Activated naive CD8-positive, alpha-beta T cell (primary cell): ENCODE measurements around the gene MDM2.
A peak's percentile ranks its signal among the peaks of the same experiment; 100 is the strongest.
"Not testable (repeated sequence)": the region's sequence is repeated elsewhere in the genome, so short reads cannot be mapped to it uniquely, and the experiment has no call there.

Experiments
- H3K27ac Mint-ChIP-seq: one replicate; pipeline ENCODE4 v1.8.0; 2021; ENCODE audit warnings: mixed read lengths
- H3K27me3 Mint-ChIP-seq: one replicate; pipeline ENCODE4 v1.8.0; 2021; ENCODE audit warnings: mixed read lengths
- H3K36me3 Mint-ChIP-seq: one replicate; pipeline ENCODE4 v1.8.0; 2021; ENCODE audit warnings: mixed read lengths
- H3K4me1 Mint-ChIP-seq: one replicate; pipeline ENCODE4 v1.8.0; 2021; ENCODE audit warnings: low read depth, mixed read lengths
- H3K4me3 Mint-ChIP-seq: one replicate; pipeline ENCODE4 v1.8.0; 2021; ENCODE audit warnings: mild to moderate bottlenecking, mixed read lengths
- H3K9me3 Mint-ChIP-seq: one replicate; pipeline ENCODE4 v1.8.0; 2021; ENCODE audit warnings: low read depth, mixed read lengths

The MDM2 gene

GRCh38 chr12:68792952-68793351 is 15.0 kb upstream of the MDM2 start:
- no peak overlapping the region for H3K4me3 Mint-ChIP-seq
- H3K9me3 Mint-ChIP-seq = no peaks in the 10 kb centered on the region
- H3K27ac Mint-ChIP-seq = no peak overlapping the region
- no peaks in the 10 kb centered on the region for H3K4me1 Mint-ChIP-seq
- H3K27me3 Mint-ChIP-seq = no peaks in the 10 kb centered on the region
- no peaks in the 10 kb centered on the region for H3K36me3 Mint-ChIP-seq

GRCh38 chr12:68793436-68793835 is 14.5 kb upstream of the MDM2 start:
- Mint-ChIP-seq H3K36me3 (no peaks in the 10 kb centered on the region), H3K4me1 (no peaks in the 10 kb centered on the region), H3K27ac (no peak overlapping the region), H3K4me3 (no peak overlapping the region), H3K27me3 (no peaks in the 10 kb centered on the region), H3K9me3 (no peaks in the 10 kb centered on the region)

- H3K27me3 Mint-ChIP-seq = no peaks in the 10 kb centered on the region
- H3K4me3 Mint-ChIP-seq = no peak overlapping the region
- H3K36me3 Mint-ChIP-seq = no peaks in the 10 kb centered on the region
- H3K9me3 Mint-ChIP-seq = no peaks in the 10 kb centered on the region
- no peak overlapping the region for H3K27ac Mint-ChIP-seq
- H3K4me1 Mint-ChIP-seq = no peaks in the 10 kb centered on the region
Measured at GRCh38 chr12:68793975-68794652, 13.9 kb upstream of the MDM2 start.

- Mint-ChIP-seq H3K27ac (no peak overlapping the region), H3K4me3 (no peak overlapping the region), H3K4me1 (no peaks in the 10 kb centered on the region), H3K27me3 (no peaks in the 10 kb centered on the region), H3K36me3 (no peaks in the 10 kb centered on the region), H3K9me3 (no peaks in the 10 kb centered on the region)
Measured at GRCh38 chr12:68794653-68795251, 13.2 kb upstream of the MDM2 start.

- H3K27ac Mint-ChIP-seq = no peak overlapping the region
- H3K9me3 Mint-ChIP-seq = no peaks in the 10 kb centered on the region
- no peak overlapping the region for H3K4me3 Mint-ChIP-seq
- H3K36me3 Mint-ChIP-seq = no peaks in the 10 kb centered on the region
- no peaks in the 10 kb centered on the region for H3K4me1 Mint-ChIP-seq
- H3K27me3 Mint-ChIP-seq = no peaks in the 10 kb centered on the region
Measured at GRCh38 chr12:68796399-68796798, 11.6 kb upstream of the MDM2 start.

- no peak overlapping the region for H3K4me3 Mint-ChIP-seq
- H3K4me1 Mint-ChIP-seq = no peaks in the 10 kb centered on the region
- H3K36me3 Mint-ChIP-seq = no peaks in the 10 kb centered on the region
- no peaks in the 10 kb centered on the region for H3K27me3 Mint-ChIP-seq
- H3K27ac Mint-ChIP-seq = no peak overlapping the region
- no peaks in the 10 kb centered on the region for H3K9me3 Mint-ChIP-seq
Measured at GRCh38 chr12:68798882-68799234, 9.1 kb upstream of the MDM2 start.

GRCh38 chr12:68800294-68800693 is 7.7 kb upstream of the MDM2 start:
- Mint-ChIP-seq H3K36me3 (no peaks in the 10 kb centered on the region), H3K4me1 (no peaks in the 10 kb centered on the region), H3K4me3 (no peak overlapping the region), H3K27me3 (no peaks in the 10 kb centered on the region), H3K9me3 (no peaks in the 10 kb centered on the region), H3K27ac (no peak overlapping the region)

GRCh38 chr12:68801124-68801523 is 6.9 kb upstream of the MDM2 start:
- not testable (repeated sequence) for H3K36me3 Mint-ChIP-seq, H3K27me3 Mint-ChIP-seq, H3K4me1 Mint-ChIP-seq, H3K4me3 Mint-ChIP-seq, H3K9me3 Mint-ChIP-seq, H3K27ac Mint-ChIP-seq

- H3K4me3 Mint-ChIP-seq, H3K9me3 Mint-ChIP-seq, H3K27me3 Mint-ChIP-seq, H3K4me1 Mint-ChIP-seq, H3K27ac Mint-ChIP-seq, H3K36me3 Mint-ChIP-seq: not testable (repeated sequence)
Measured at GRCh38 chr12:68802372-68802745, 5.6 kb upstream of the MDM2 start.

GRCh38 chr12:68802911-68803651 is 4.9 kb upstream of the MDM2 start:
- H3K4me3 Mint-ChIP-seq, H3K4me1 Mint-ChIP-seq, H3K36me3 Mint-ChIP-seq, H3K27ac Mint-ChIP-seq, H3K9me3 Mint-ChIP-seq, H3K27me3 Mint-ChIP-seq: not testable (repeated sequence)

GRCh38 chr12:68803948-68804656 is 3.9 kb upstream of the MDM2 start:
- H3K27ac Mint-ChIP-seq = peak overlapping the region; percentile 10
- H3K36me3 Mint-ChIP-seq = peaks cover 4% of the 10 kb centered on the region
- H3K4me1 Mint-ChIP-seq = peaks cover 11% of the 10 kb centered on the region
- no peak overlapping the region for H3K4me3 Mint-ChIP-seq
- H3K27me3 Mint-ChIP-seq = no peaks in the 10 kb centered on the region
- no peaks in the 10 kb centered on the region for H3K9me3 Mint-ChIP-seq

- no peak overlapping the region for H3K27ac Mint-ChIP-seq
- H3K36me3 Mint-ChIP-seq = peaks cover 6% of the 10 kb centered on the region
- H3K27me3 Mint-ChIP-seq = no peaks in the 10 kb centered on the region
- H3K4me1 Mint-ChIP-seq = peaks cover 16% of the 10 kb centered on the region
- H3K4me3 Mint-ChIP-seq = no peak overlapping the region
- H3K9me3 Mint-ChIP-seq = no peaks in the 10 kb centered on the region
Measured at GRCh38 chr12:68804657-68805591, 3.1 kb upstream of the MDM2 start.

- no peaks in the 10 kb centered on the region for H3K27me3 Mint-ChIP-seq
- peaks cover 16% of the 10 kb centered on the region for H3K4me1 Mint-ChIP-seq
- H3K27ac Mint-ChIP-seq = no peak overlapping the region
- no peaks in the 10 kb centered on the region for H3K9me3 Mint-ChIP-seq
- H3K36me3 Mint-ChIP-seq = peaks cover 6% of the 10 kb centered on the region
- no peak overlapping the region for H3K4me3 Mint-ChIP-seq
Measured at GRCh38 chr12:68805592-68806120, 2.3 kb upstream of the MDM2 start.

- Mint-ChIP-seq H3K27me3 (no peaks in the 10 kb centered on the region), H3K4me3 (peak overlapping the region; percentile 98), H3K27ac (no peak overlapping the region), H3K9me3 (no peaks in the 10 kb centered on the region), H3K4me1 (peaks cover 23% of the 10 kb centered on the region), H3K36me3 (peaks cover 8% of the 10 kb centered on the region)
Measured at GRCh38 chr12:68806488-68807237, 1.3 kb upstream of the MDM2 start.
